ENCODE results near the gene TTLL5. TPM values are rescaled to one million over a fixed set of nuclear protein-coding genes. Genes with fewer than 3 reads are reported as not detected.

Gene TTLL5
- total and polyA plus RNA-seq, 10 of the 15 experiments (the other 5 are each of a cell fraction or from before 2014, with no cell fraction given), result 3.2 to 25.9 (median 13.8) TPM

- H3K27ac ChIP-seq (ENCODE audit: control insufficient read depth, insufficient read depth), result no peak overlapping the region
- no peak for TF ChIP-seq NFYA (IDR thresholded peaks at IDR 0.05; ENCODE audit: borderline replicate concordance, low read depth, low read length)
- TF ChIP-seq USF2 (IDR thresholded peaks at IDR 0.05; ENCODE audit: borderline replicate concordance, low read depth, low read length), result no peak
- TF ChIP-seq TBL1XR1 (IDR thresholded peaks at IDR 0.05; ENCODE audit: low read depth, low read length), result no peak
- no peak for TF ChIP-seq SRF (IDR thresholded peaks at IDR 0.05; ENCODE audit: low read depth in 2 of 2, low read length in 2 of 2)
- TF ChIP-seq ZBTB11 (CRISPR knock-in tag; IDR thresholded peaks at IDR 0.05), result no peak
- TF ChIP-seq ATF7 (IDR thresholded peaks at IDR 0.05; ENCODE audit: low read depth), result no peak
- TF ChIP-seq POLR2A (IDR thresholded peaks at IDR 0.05; ENCODE audit: low read depth, low read length), result no peak
- no peak for TF ChIP-seq HCFC1 (IDR thresholded peaks at IDR 0.05; ENCODE audit: low read length)
- TF ChIP-seq, protein P1, sequence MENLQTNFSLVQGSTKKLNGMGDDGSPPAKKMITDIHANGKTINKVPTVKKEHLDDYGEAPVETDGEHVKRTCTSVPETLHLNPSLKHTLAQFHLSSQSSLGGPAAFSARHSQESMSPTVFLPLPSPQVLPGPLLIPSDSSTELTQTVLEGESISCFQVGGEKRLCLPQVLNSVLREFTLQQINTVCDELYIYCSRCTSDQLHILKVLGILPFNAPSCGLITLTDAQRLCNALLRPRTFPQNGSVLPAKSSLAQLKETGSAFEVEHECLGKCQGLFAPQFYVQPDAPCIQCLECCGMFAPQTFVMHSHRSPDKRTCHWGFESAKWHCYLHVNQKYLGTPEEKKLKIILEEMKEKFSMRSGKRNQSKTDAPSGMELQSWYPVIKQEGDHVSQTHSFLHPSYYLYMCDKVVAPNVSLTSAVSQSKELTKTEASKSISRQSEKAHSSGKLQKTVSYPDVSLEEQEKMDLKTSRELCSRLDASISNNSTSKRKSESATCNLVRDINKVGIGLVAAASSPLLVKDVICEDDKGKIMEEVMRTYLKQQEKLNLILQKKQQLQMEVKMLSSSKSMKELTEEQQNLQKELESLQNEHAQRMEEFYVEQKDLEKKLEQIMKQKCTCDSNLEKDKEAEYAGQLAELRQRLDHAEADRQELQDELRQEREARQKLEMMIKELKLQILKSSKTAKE (IDR thresholded peaks at IDR 0.05; ENCODE audit: low read depth, poor library complexity, severe bottlenecking), result no peak
- TF ChIP-seq BACH1 (IDR thresholded peaks at IDR 0.05; ENCODE audit: borderline replicate concordance), result no peak
- no peak for TF ChIP-seq SP1 (IDR thresholded peaks at IDR 0.05; ENCODE audit: low read depth, low read length)
- no peak for TF ChIP-seq CEBPZ (IDR thresholded peaks at IDR 0.05; ENCODE audit: low read depth, low read length)
- TF ChIP-seq YY1 (IDR thresholded peaks at IDR 0.05; ENCODE audit: low read depth, low read length), result no peak
- no peak for TF ChIP-seq LARP7 (IDR thresholded peaks at IDR 0.05)
- TF ChIP-seq, protein P2, sequence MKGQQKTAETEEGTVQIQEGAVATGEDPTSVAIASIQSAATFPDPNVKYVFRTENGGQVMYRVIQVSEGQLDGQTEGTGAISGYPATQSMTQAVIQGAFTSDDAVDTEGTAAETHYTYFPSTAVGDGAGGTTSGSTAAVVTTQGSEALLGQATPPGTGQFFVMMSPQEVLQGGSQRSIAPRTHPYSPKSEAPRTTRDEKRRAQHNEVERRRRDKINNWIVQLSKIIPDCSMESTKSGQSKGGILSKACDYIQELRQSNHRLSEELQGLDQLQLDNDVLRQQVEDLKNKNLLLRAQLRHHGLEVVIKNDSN (IDR thresholded peaks at IDR 0.05; ENCODE audit: borderline replicate concordance, extremely low read length, insufficient read depth, low read depth, low read length), result no peak
- FAIRE-seq, result no peak
- no TSS peak for BruUV-seq (replicated peaks)
- RAD21 ChIA-PET (ENCODE audit: unreplicated experiment), result no interaction called here
- H3K79me2 ChIP-seq (ENCODE audit: control insufficient read depth, insufficient read depth, low read length), result no peaks in the 10 kb centered on the region
- no peak overlapping the region for H3K4me3 ChIP-seq
- SMC1A ChIA-PET (ENCODE audit: uncharacterized antibody, unreplicated experiment), result no interaction called here
- no peak overlapping the region for H3K9ac ChIP-seq (ENCODE audit: control insufficient read depth, insufficient read depth, low read length)
- no peak overlapping the region for H3K4me2 ChIP-seq (ENCODE audit: control insufficient read depth, insufficient read depth)
- CTCF ChIA-PET, result no interaction called here
- no peaks in the 10 kb centered on the region for H3K27me3 ChIP-seq (replicated peaks in 1 of 2; ENCODE audit: control insufficient read depth in 2 of 2, insufficient read depth in 2 of 2, low read length in 1 of 2)
- H3K36me3 ChIP-seq (ENCODE audit: control insufficient read depth in 2 of 2, insufficient read depth in 2 of 2, low read length in 1 of 2), result no peaks in the 10 kb centered on the region
- no peaks in the 10 kb centered on the region for H3K9me3 ChIP-seq (replicated peaks; ENCODE audit: control insufficient read depth, insufficient read depth, low read length)
- POLR2A ChIA-PET, result no interaction called here
- no peaks in the 10 kb centered on the region for H4K20me1 ChIP-seq (ENCODE audit: control insufficient read depth, insufficient read depth)
- H3K4me1 ChIP-seq (ENCODE audit: control insufficient read depth, insufficient read depth, low read length), result no peaks in the 10 kb centered on the region
- no peak overlapping the region for H2AFZ ChIP-seq (ENCODE audit: control insufficient read depth, low read depth, low read length)
- no peak for DNase-seq (ENCODE audit: low read depth, low spot score)
- WGBS (ENCODE audit: insufficient coverage, insufficient replicate concordance, low lambda C conversion rate, missing lambda C conversion rate), result 93% methylated on average over 2 of the region's 2 CpGs
- intact Hi-C loops (cut with micrococcal nuclease; ENCODE audit: unreplicated experiment), result no loop called here
- in situ Hi-C loops (cut with MboI), result no loop called here
- no peak for ATAC-seq
Observed at GRCh38 chr14:75858362-75858761, 197.3 kb downstream of the TTLL5 start.
